ENCODE results near the gene TRIM66.
A peak's percentile ranks its signal among the peaks of the same experiment; 100 is the strongest.

Gene TRIM66

GRCh38 chr11:8610532-8611116 is 71.8 kb downstream of the TRIM66 start:
- DNase-seq (ENCODE audit: extremely low read depth, low read depth), result no peak
- TF ChIP-seq, protein P1, sequence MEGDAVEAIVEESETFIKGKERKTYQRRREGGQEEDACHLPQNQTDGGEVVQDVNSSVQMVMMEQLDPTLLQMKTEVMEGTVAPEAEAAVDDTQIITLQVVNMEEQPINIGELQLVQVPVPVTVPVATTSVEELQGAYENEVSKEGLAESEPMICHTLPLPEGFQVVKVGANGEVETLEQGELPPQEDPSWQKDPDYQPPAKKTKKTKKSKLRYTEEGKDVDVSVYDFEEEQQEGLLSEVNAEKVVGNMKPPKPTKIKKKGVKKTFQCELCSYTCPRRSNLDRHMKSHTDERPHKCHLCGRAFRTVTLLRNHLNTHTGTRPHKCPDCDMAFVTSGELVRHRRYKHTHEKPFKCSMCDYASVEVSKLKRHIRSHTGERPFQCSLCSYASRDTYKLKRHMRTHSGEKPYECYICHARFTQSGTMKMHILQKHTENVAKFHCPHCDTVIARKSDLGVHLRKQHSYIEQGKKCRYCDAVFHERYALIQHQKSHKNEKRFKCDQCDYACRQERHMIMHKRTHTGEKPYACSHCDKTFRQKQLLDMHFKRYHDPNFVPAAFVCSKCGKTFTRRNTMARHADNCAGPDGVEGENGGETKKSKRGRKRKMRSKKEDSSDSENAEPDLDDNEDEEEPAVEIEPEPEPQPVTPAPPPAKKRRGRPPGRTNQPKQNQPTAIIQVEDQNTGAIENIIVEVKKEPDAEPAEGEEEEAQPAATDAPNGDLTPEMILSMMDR (IDR thresholded peaks at IDR 0.05; ENCODE audit: low read depth, low read length), result no peak

GRCh38 chr11:8608652-8609051 is 73.8 kb downstream of the TRIM66 start:
- DNase-seq (ENCODE audit: extremely low read depth, low read depth), result no peak
- TF ChIP-seq, protein P1 (IDR thresholded peaks at IDR 0.05; ENCODE audit: low read depth, low read length), result no peak

- TF ChIP-seq, protein P1 (IDR thresholded peaks at IDR 0.05; ENCODE audit: low read depth, low read length), result no peak
- no peak for DNase-seq (ENCODE audit: extremely low read depth, low read depth)
These were observed 76.4 kb downstream of the TRIM66 start for GRCh38 chr11:8605971-8606563.

GRCh38 chr11:8604078-8604723 is 78.3 kb downstream of the TRIM66 start:
- TF ChIP-seq, protein P1 (IDR thresholded peaks at IDR 0.05; ENCODE audit: low read depth, low read length), result peak; percentile 69
- peak; percentile 100 for DNase-seq (ENCODE audit: extremely low read depth, low read depth)

GRCh38 chr11:8603696-8604077 is 78.8 kb downstream of the TRIM66 start:
- TF ChIP-seq, protein P1 (IDR thresholded peaks at IDR 0.05; ENCODE audit: low read depth, low read length), result no peak
- no peak for DNase-seq (ENCODE audit: extremely low read depth, low read depth)

DNA sequence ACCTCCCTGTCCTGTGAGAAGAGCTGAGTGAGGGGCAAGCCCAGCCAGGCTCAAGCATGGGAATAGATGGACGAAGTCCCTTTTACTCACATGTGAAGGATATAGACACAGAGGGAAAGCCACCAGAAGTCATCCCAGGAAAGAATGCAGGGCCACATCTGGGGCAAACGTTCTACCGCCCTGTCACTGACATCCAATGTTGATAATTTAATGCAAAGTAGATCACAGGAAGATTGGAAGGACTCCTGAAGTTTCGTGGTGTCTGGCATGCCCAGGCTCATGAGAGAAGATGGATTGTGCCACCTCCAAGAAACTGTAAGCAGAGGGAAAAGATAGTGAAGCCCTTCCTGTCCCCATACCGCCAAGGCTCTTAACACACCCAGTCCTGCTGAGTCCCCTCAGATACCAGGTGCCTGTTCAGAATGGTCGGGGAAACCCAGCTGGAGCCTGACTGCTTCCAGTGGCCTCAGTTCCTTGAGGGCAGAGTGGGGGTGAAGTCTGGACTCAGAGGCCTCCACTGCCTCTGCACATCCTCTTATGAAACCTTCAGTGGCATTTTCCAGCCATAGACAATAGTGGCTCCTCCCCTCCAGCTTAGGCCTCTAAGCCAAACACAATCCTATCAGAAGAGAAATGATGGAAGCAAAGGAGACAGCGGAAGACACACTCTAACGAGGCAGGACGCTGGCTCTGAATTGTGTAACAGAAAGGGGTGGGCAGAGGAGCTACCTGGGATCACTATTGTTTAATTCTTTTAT is 80.9 kb downstream of the TRIM66 start:
- TF ChIP-seq, protein P1 (IDR thresholded peaks at IDR 0.05; ENCODE audit: low read depth, low read length), result no peak
- DNase-seq (ENCODE audit: extremely low read depth, low read depth), result no peak

DNA sequence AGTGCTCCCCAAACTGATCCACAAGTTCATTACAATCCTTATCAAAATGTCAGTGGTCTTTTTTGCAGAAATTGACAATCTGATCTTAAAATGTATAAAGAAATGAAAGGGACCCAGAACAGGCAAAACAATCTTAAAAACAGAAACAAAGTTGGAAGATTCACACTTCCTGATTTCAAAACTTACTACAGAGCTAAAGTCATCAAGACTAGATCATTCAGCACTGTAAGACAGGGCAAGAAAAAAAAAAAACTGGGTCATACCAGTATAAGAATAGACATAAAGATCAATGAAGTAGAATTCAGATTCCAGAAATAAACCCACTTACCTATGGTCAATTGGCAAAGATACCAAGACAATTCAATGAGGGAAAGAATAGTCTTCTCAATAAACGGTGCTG is 84.0 kb downstream of the TRIM66 start:
- no peak for DNase-seq (ENCODE audit: extremely low read depth, low read depth)
- TF ChIP-seq, protein P1 (IDR thresholded peaks at IDR 0.05; ENCODE audit: low read depth, low read length), result no peak

Data from AG09319 (cell line).